SK-N-MC (cell line): ENCODE results near the gene CSRP3.

Experiments
- DNase-seq: peaks from one replicate; pipeline ENCODE4 v3.0.0-alpha.2; 2011; ENCODE audit warnings: low read depth, low spot score
- H3K27ac ChIP-seq: fragments of 200-600 bp; sonication (generic); 2 replicates; pipeline ENCODE4 v1.5.1; 2016; ENCODE audit warnings: mixed run types
- H3K36me3 ChIP-seq: fragments of 200-600 bp; sonication (generic); 2 replicates; pipeline ENCODE4 v1.6.1; 2017; ENCODE audit warnings: antibody characterized with exemption, low read length, mixed read lengths; ENCODE audit not compliant: insufficient read depth
- H3K4me3 ChIP-seq: fragments of 200-600 bp; sonication (generic); 2 replicates; pipeline ENCODE4 v1.5.1; 2016
- H3K9ac ChIP-seq: fragments of 200-600 bp; sonication (generic); 2 replicates; pipeline ENCODE4 v1.8.0; 2017; ENCODE audit warnings: mixed run types, mixed read lengths; ENCODE audit not compliant: insufficient read length
- H3K9me3 ChIP-seq: fragments of 200-600 bp; sonication (generic); 2 replicates; pipeline ENCODE4 v1.6.1; 2017; ENCODE audit warnings: low read depth, mild to moderate bottlenecking, antibody characterized with exemption, low read length, moderate library complexity, mixed read lengths
- EZH2 ChIP-seq: fragments of 200-600 bp; sonication (generic); IDR thresholded peaks from one replicate; pipeline ENCODE4 v1.6.1; 2017; ENCODE audit warnings: antibody characterized with exemption
- FOXP2 ChIP-seq: optimal IDR thresholded peaks from 2 replicates; pipeline ENCODE3; 2011; ENCODE audit warnings: mild to moderate bottlenecking, moderate library complexity; ENCODE audit not compliant: insufficient read depth; ENCODE audit errors: extremely low read length, control extremely low read depth
- POLR2AphosphoS5 ChIP-seq: IDR thresholded peaks from 2 replicates; pipeline ENCODE4 v1.6.1; 2012; ENCODE audit warnings: mild to moderate bottlenecking, low read depth, low read length, borderline replicate concordance

CSRP3 gene

DNA sequence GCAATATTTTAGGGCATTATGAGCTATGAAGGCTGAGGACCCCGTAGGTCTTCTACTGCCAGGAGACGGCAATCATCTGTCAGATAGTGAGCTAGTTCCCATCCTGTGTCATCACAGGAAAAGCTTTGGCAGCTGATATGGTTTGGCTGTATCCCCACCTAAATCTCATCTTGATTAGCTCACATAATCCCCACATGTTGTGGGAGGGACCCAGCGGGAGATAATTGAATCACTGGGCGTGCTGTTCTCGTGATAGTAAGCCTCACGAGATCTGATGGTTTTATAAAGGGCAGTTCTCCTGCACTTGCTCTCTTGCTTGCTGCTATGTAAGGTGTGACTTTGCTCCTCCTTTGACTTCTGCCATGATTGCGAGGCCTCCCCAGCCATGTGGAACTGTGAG is 18.1 kb downstream of the CSRP3 start:
- Histone ChIP-seq H3K9ac (no peak overlapping the region), H3K9me3 (no peaks in the 10 kb centered on the region), H3K36me3 (no peaks in the 10 kb centered on the region), H3K27ac (no peak overlapping the region), H3K4me3 (no peak overlapping the region)
- DNase-seq = no peak
- TF ChIP-seq FOXP2 = no peak
- no peak for TF ChIP-seq POLR2AphosphoS5
- no peak for TF ChIP-seq EZH2

DNA sequence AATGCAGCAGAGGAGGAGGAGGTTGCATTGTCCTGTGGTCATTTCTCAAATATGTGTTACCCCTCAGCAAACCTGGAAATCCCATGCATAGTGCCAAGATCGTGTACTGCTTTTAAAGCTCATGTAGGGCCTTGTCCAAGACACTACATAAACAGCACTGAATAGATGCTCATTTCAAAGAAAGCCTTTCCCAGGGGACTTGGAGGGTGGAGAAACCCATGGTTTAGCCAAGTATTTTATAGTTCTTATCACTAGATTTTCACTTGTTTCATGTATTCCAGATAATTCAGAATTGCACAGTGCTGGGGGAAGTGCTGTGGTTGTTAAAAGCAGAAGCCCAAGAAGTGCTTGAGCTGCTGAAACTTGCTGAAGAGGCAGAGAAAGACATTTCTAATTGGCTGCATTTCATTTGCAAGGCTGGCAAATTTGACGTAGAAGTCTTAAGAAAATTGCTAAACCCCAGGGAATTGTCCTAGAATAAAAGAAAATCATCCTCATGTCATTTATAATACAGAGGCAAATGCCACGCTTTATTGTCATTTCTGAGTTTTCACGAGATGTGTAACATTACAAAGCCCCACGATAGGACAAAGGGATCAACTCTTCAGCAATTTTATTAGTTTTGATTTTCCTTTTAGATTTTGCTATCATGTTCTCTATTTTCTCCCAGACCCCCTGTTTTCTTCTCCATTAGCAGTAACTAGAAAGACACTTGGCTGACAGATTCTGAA is 20.1 kb downstream of the CSRP3 start:
- peak overlapping the region; percentile 5 for H3K9ac ChIP-seq
- DNase-seq = peak; percentile 64
- H3K27ac ChIP-seq = peak overlapping the region; percentile 48; the same call in 1 of the 2 replicates
- peak overlapping the region; percentile 29; the same call in 1 of the 2 replicates for H3K4me3 ChIP-seq
- TF ChIP-seq POLR2AphosphoS5 = no peak
- no peak for TF ChIP-seq FOXP2
- TF ChIP-seq EZH2 = no peak
- no peaks in the 10 kb centered on the region for H3K36me3 ChIP-seq
- H3K9me3 ChIP-seq = no peaks in the 10 kb centered on the region

DNA sequence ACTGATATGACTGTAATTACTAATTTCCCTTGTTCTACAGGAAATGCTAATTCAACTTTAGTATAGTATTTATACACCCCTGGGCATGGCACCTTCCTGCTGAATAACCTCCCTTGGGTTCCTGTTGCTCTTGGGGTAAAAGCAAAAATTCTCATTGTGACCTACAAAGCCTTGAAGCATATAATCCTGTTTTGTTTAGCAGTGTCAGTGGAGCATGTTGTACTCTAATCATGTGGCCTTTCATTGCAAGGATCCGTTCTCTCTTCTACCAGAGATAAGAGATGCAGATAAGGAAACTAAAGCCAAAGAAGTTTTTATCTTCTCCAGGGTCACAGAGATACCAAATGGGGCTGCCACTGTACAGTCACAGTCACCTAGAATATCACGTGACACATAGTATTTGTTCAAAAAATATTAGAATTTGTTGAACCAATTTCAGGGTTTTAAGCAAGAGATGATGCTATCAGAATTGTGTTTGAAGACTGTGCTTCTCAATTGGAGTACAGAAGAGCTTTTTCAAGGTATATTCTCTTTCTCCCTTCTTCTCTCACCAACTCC is 25.1 kb downstream of the CSRP3 start:
- Histone ChIP-seq H3K9me3 (no peaks in the 10 kb centered on the region), H3K27ac (no peak overlapping the region), H3K4me3 (no peak overlapping the region), H3K36me3 (peaks cover 4% of the 10 kb centered on the region; the same call in 1 of the 2 replicates), H3K9ac (no peak overlapping the region)
- DNase-seq = no peak
- TF ChIP-seq POLR2AphosphoS5 (no peak), EZH2 (no peak), FOXP2 (no peak)

DNA sequence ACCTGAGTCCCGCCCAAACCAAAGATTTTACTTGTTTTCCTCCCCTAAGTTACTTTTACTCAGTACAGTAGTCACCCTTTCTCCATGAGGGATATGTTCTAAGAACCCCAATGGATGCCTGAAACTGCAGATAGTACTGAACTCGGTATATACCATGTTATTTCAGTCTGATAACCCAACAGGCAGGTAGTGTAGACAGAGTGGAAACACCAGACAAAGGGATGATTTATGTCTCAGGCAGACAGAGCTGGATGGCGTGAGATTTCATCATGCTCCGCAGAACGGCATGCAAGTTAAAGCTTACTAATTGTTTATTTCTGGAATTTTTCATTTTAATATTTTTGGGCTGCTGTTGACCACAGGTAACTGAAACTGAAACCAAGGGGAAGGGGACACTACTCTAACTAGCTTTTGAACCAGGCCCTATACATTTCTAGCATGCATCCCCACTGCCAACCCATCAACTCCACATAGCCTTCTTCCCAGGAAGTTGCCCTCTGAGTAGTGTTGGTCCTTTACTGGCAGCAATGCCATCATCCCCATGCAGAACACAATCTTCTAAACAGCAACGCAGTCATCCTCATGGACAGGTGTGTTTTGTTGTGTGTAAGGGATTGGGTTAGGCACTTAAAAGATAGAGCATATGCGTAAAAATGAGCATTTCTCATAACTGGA is 27.7 kb downstream of the CSRP3 start:
- H3K36me3 ChIP-seq = peaks cover 4% of the 10 kb centered on the region; the same call in 1 of the 2 replicates

DNA sequence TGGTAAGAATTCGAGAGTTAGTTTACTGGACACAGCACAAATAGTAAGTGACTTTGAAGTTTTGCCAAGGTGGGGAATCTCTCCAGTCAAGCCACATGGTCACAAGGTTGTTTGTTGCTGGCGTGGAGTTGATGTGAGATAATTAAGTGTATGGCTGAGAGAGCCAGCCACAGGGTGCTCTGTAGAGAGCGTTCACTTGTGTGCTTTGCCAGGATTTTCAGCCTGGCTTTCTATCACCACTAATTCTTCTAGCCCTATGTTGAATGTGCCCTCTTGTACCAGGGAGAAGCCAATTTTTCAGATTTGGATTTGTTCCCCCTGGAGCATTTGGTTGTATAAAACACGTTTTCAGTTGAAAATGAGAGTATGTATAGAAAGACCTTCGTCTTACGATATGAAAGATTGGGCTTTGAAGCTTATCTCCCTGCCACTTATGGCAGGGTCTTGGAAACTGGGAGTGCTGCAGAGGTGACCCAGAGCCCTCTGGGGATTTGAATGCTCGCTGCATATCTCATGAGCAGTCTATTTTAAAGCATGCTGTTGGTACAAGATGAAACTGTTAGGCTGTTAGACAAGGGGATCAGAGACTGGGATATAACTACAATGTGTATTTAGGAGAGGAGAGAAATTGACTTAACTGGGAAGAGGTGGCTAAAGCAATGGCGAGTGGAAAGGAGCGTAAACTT is 28.6 kb downstream of the CSRP3 start:
- TF ChIP-seq EZH2 (no peak), POLR2AphosphoS5 (no peak), FOXP2 (no peak)

More for the DNA sequence above, 27.7 kb downstream of the CSRP3 start:
- no peaks in the 10 kb centered on the region for H3K9me3 ChIP-seq
- no peak overlapping the region for H3K9ac ChIP-seq
- H3K4me3 ChIP-seq = no peak overlapping the region
- H3K27ac ChIP-seq = no peak overlapping the region
- TF ChIP-seq POLR2AphosphoS5 (no peak), EZH2 (no peak), FOXP2 (no peak)
- no peak for DNase-seq

DNA sequence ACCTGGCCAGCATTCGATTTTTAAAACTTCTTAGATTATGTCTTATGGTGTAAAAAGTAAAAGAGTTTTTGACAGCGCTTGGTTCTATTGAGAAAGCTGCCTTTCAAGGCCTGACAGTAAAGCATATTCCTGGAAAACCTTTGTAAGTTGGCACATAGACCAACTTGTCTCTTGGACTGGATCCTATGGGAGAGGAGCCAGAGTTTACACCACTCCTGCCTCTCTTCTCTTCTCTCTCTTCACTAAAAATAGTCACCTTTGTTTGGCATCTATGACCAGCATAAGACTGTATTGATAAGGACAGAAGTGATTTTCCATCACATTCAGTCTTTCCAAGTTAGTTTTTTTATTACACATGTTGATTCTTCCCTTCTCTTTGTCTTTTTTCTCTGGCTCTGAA is 33.7 kb downstream of the CSRP3 start:
- H3K36me3 ChIP-seq = peaks cover 4% of the 10 kb centered on the region; the same call in 1 of the 2 replicates
- H3K27ac ChIP-seq = no peak overlapping the region
- TF ChIP-seq FOXP2 = no peak
- no peak for TF ChIP-seq POLR2AphosphoS5
- TF ChIP-seq EZH2 = no peak
- no peak overlapping the region for H3K4me3 ChIP-seq
- H3K9ac ChIP-seq = no peak overlapping the region
- no peaks in the 10 kb centered on the region for H3K9me3 ChIP-seq
- DNase-seq = no peak

More for the DNA sequence above, 28.6 kb downstream of the CSRP3 start:
- Histone ChIP-seq H3K27ac (no peak overlapping the region), H3K36me3 (peaks cover 4% of the 10 kb centered on the region; the same call in 1 of the 2 replicates), H3K9ac (no peak overlapping the region), H3K4me3 (no peak overlapping the region), H3K9me3 (no peaks in the 10 kb centered on the region)
- DNase-seq = no peak

DNA sequence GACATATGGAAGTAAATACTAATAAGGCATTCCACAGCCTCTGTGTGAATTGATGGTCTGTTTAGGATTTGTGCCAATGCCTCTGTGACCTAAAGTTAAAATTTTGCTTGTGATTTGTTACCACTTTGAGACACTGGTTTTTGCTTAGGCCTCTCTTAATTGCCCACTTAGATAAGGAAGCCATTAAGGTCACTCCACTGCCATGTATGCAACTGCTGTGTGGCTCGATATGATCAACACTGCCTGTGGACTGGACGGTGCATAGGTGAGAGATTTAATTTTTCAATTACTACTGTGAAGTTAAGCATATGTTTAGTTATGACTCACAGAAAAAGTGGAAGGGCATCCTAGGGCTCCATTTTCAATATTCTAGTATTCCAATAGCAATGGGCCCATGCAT is 36.9 kb downstream of the CSRP3 start:
- no peaks in the 10 kb centered on the region; the same call in 1 of the 2 replicates for H3K36me3 ChIP-seq
- TF ChIP-seq EZH2 (no peak), POLR2AphosphoS5 (no peak), FOXP2 (no peak)
- H3K27ac ChIP-seq = no peak overlapping the region
- H3K4me3 ChIP-seq = no peak overlapping the region
- no peak overlapping the region for H3K9ac ChIP-seq
- no peak for DNase-seq
- H3K9me3 ChIP-seq = no peaks in the 10 kb centered on the region
